ENCODE data around the gene MEI1.

The MEI1 gene

GRCh38 chr22:41772645-41773044 lies 73.3 kb downstream of the MEI1 start:
- peak; percentile 10 for DNase-seq (ENCODE audit: low read depth)
- no peak for TF ChIP-seq CTCF (IDR thresholded peaks at IDR 0.05; ENCODE audit: low read length, missing control alignments)
- no peak overlapping the region for H3K4me3 ChIP-seq (replicated peaks; ENCODE audit: low read depth, low read length)

GRCh38 chr22:41775338-41775737 lies 76.0 kb downstream of the MEI1 start:
- TF ChIP-seq CTCF (IDR thresholded peaks at IDR 0.05; ENCODE audit: low read length, missing control alignments) = no peak
- DNase-seq (ENCODE audit: low read depth) = no peak
- no peak overlapping the region for H3K4me3 ChIP-seq (replicated peaks; ENCODE audit: low read depth, low read length)

- TF ChIP-seq CTCF (IDR thresholded peaks at IDR 0.05; ENCODE audit: low read length, missing control alignments) = no peak
- DNase-seq (ENCODE audit: low read depth) = no peak
- no peak overlapping the region for H3K4me3 ChIP-seq (replicated peaks; ENCODE audit: low read depth, low read length)
Measured at GRCh38 chr22:41775976-41776375, 76.7 kb downstream of the MEI1 start.

- no peak for DNase-seq (ENCODE audit: low read depth)
- TF ChIP-seq CTCF (IDR thresholded peaks at IDR 0.05; ENCODE audit: low read length, missing control alignments) = no peak
- no peak overlapping the region for H3K4me3 ChIP-seq (replicated peaks; ENCODE audit: low read depth, low read length)
Measured at GRCh38 chr22:41776381-41776780, 77.1 kb downstream of the MEI1 start.

GRCh38 chr22:41777749-41778425 lies 78.6 kb downstream of the MEI1 start:
- no peak overlapping the region for H3K4me3 ChIP-seq (replicated peaks; ENCODE audit: low read depth, low read length)
- DNase-seq (ENCODE audit: low read depth) = no peak
- TF ChIP-seq CTCF (IDR thresholded peaks at IDR 0.05; ENCODE audit: low read length, missing control alignments) = no peak

- no peak for TF ChIP-seq CTCF (IDR thresholded peaks at IDR 0.05; ENCODE audit: low read length, missing control alignments)
- no peak overlapping the region for H3K4me3 ChIP-seq (replicated peaks; ENCODE audit: low read depth, low read length)
- no peak for DNase-seq (ENCODE audit: low read depth)
Measured at GRCh38 chr22:41779929-41780505, 80.7 kb downstream of the MEI1 start.

Measured in fibroblast of pulmonary artery (primary cell).